ENCODE data around the gene CTSD. TPM values are rescaled to one million over a fixed set of nuclear protein-coding genes. Genes with fewer than 3 reads are reported as not detected.

The CTSD gene
- total RNA-seq, 6 experiments from 2014 or later, result 212 to 240 (median 229) TPM

DNA sequence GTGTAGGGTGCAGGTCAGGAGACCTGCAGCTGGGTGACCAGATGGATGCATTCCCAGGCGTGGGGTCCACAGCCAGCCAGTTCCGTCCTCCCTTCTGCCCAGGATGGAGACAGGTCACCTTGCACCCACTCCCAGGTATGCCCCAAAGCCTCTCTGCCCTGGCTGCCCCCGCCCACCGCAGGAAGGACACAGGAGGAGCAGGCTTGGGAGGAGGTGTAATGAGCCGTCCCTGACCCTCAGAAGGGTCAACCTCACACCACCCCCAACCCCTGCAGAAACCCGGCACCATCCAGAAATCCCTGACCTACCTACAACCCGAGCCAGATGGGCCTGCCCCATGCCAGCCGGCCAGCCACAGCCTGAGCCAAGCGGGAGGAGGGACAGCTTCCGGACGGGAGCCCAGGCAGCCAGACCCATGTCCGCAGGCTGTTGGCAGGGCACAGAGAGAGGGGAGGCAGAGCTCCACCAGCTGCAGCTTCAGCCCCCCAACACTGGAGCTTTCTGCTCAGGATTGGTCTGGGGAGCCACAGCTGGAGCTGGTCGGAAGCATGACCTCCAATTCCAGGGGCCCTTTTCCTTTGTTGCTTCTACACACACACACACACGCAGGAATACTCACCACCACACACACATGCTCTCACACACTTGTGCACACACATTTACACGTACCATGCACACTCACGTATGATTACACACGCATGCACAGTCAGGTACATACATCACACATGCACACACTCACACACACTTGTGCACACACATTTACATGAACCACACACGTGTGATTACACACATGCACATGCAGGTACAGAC, 18.6 kb downstream of the CTSD start:
- H3K9me3 Mint-ChIP-seq, result peaks cover 5% of the 10 kb centered on the region
- H3K4me3 Mint-ChIP-seq, result no peak overlapping the region
- DNase-seq, result no peak
- no peak overlapping the region for H3K27ac Mint-ChIP-seq
- TF ChIP-seq, protein P1, sequence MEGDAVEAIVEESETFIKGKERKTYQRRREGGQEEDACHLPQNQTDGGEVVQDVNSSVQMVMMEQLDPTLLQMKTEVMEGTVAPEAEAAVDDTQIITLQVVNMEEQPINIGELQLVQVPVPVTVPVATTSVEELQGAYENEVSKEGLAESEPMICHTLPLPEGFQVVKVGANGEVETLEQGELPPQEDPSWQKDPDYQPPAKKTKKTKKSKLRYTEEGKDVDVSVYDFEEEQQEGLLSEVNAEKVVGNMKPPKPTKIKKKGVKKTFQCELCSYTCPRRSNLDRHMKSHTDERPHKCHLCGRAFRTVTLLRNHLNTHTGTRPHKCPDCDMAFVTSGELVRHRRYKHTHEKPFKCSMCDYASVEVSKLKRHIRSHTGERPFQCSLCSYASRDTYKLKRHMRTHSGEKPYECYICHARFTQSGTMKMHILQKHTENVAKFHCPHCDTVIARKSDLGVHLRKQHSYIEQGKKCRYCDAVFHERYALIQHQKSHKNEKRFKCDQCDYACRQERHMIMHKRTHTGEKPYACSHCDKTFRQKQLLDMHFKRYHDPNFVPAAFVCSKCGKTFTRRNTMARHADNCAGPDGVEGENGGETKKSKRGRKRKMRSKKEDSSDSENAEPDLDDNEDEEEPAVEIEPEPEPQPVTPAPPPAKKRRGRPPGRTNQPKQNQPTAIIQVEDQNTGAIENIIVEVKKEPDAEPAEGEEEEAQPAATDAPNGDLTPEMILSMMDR (IDR thresholded peaks at IDR 0.05), result no peak
- peaks cover 6% of the 10 kb centered on the region for H3K36me3 Mint-ChIP-seq (ENCODE audit: low read depth)
- peaks cover 8% of the 10 kb centered on the region for H3K4me1 Mint-ChIP-seq (ENCODE audit: low read depth)
- H3K27me3 Mint-ChIP-seq (ENCODE audit: insufficient read depth), result peaks cover 17% of the 10 kb centered on the region

DNA sequence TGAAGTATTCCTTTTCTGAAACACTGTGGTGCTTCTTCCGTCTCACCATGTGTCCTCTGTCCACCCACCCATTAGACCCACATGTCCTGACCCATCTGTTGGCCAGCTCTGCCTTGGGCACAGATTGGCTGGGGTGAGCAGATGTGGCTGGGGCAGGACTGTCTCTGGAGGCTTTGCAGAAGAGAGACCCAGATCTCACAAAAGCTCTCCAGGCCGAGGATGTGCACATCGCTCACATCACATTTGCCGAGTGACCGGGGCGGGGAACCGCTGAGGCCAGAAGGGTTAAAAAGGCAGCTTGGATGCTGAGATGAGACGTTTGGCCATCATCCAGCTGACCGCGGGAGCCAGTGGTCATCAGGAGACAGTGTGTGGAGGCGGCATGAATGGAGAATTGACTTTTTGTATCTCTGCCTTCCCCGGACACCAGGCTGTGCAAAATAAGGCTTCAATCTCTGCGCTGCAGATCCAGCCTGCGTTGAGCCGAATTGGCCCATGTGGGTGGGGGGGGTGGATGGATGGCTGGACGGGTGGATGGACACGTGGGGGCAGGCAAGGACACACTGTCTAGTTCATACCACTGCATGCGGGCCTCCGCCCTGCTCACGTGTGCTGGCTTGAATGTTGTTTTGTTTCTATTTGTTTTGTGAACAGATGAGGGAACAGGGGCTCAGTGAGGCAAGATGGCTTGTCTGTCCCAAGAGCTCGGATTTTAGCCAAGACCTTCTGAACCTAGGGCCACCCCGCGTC, 19.4 kb downstream of the CTSD start:
- no peak for DNase-seq
- TF ChIP-seq, protein P1 (IDR thresholded peaks at IDR 0.05), result no peak
- H3K27ac Mint-ChIP-seq, result no peak overlapping the region
- H3K27me3 Mint-ChIP-seq (ENCODE audit: insufficient read depth), result peaks cover 18% of the 10 kb centered on the region
- no peak overlapping the region for H3K4me3 Mint-ChIP-seq
- H3K9me3 Mint-ChIP-seq, result peaks cover 5% of the 10 kb centered on the region
- no peaks in the 10 kb centered on the region; the same call in 1 of the 2 replicates for H3K4me1 Mint-ChIP-seq (ENCODE audit: low read depth)
- H3K36me3 Mint-ChIP-seq (ENCODE audit: low read depth), result peaks cover 6% of the 10 kb centered on the region

DNA sequence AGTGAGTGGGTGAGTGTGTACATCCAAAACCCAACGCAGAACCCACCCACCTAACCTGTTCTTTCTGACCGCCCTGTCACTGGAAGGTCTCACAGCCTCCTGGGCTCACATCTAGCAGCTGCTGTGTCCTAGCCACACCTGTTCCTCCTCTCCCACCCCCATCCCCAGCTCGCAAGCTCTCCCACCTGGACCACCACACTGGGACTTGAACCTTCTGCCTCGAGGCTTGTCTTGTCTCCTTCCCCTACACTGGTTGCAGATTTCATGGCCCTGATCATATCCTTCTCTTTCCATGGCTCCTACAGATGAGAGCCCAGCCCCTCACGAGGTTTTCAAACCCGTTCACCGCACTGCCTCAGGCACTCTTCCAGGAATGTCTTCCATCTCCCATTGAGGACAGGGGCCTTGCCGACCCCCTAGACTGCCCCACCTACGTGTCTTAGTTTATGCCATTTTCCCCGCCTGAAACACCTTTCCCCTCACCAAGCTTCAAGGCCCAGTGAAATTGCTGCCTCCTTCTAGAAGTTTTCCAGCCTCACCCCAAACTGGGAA, 20.1 kb downstream of the CTSD start:
- peaks cover 21% of the 10 kb centered on the region for H3K27me3 Mint-ChIP-seq (ENCODE audit: insufficient read depth)
- no peak overlapping the region for H3K27ac Mint-ChIP-seq
- TF ChIP-seq, protein P1 (IDR thresholded peaks at IDR 0.05), result no peak
- H3K36me3 Mint-ChIP-seq (ENCODE audit: low read depth), result peaks cover 6% of the 10 kb centered on the region
- H3K9me3 Mint-ChIP-seq, result peaks cover 5% of the 10 kb centered on the region
- no peaks in the 10 kb centered on the region for H3K4me1 Mint-ChIP-seq (ENCODE audit: low read depth)
- no peak for DNase-seq
- H3K4me3 Mint-ChIP-seq, result no peak overlapping the region

DNA sequence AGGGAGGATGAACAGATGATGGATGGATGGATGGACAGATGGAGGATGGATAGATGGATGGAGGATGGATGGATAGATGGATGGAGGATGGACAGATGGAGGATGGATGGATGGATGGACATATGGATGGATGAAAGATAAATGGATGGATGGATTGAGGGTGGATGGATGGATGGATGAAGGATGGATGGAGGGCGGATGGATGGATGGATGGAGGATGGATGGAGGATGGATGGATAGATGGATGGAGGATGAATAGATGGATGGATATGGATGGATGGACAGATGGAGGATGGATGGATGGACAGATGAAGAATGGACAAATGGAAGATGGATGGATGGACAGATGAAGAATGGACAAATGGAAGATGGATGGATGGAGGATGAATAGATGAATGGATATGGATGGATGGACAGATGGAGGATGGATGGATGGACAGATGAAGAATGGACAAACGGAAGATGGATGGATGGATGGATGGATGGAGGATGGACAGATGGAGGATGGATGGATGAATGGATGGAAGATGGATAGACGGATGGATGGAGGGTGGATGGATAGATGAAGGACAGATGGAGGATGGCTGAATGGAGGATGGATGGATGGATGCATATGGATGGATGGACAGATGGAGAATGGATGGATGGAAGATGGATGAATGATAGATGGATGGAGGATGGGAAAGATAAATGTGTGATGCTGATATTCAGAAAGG, 20.7 kb downstream of the CTSD start:
- DNase-seq, result no peak
- Mint-ChIP-seq H3K9me3 (peaks cover 11% of the 10 kb centered on the region), H3K27me3 (ENCODE audit: insufficient read depth) (peaks cover 24% of the 10 kb centered on the region), H3K4me3 (no peak overlapping the region), H3K4me1 (ENCODE audit: low read depth) (no peaks in the 10 kb centered on the region), H3K36me3 (ENCODE audit: low read depth) (peaks cover 7% of the 10 kb centered on the region), H3K27ac (no peak overlapping the region)
- TF ChIP-seq, protein P1 (IDR thresholded peaks at IDR 0.05), result no peak

DNA sequence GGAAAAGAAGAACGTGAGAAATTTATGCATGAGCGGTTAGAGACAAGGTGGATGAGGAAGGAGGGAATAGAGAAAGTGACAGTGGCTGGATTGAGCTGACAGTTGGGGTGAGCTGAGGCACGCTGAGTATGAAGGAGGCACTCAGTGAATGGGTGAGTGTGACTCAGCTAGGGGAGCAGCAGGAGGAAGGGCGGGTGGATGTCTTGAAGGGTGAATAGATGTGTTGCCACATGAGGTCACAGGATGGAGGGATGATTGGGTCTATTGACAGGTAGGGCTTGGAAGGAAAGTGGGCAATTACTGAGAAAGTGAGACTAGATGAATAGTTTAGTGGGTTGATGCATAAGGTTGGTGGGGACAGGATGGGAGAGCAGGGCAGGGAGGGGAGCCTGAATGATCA, 21.4 kb downstream of the CTSD start:
- Mint-ChIP-seq H3K4me1 (ENCODE audit: low read depth) (no peaks in the 10 kb centered on the region), H3K36me3 (ENCODE audit: low read depth) (peaks cover 13% of the 10 kb centered on the region), H3K27me3 (ENCODE audit: insufficient read depth) (peaks cover 28% of the 10 kb centered on the region), H3K4me3 (no peak overlapping the region), H3K9me3 (peaks cover 18% of the 10 kb centered on the region), H3K27ac (no peak overlapping the region)
- TF ChIP-seq, protein P1 (IDR thresholded peaks at IDR 0.05), result no peak
- no peak for DNase-seq
